Coronary artery (tissue), 2 donors: ENCODE data around the gene JMJD4.

ENCODE experiments used
- DNase-seq: peaks from one replicate; pipeline ENCODE4 v3.0.0-alpha.2; 2017; ENCODE audit warnings: low spot score
- H3K27ac ChIP-seq, 2 donors: fragments of 200-600 bp; sonication (generic); one replicate each; pipeline ENCODE4 v1.5.1; 2016 to 2019
- H3K4me3 ChIP-seq: fragments of 200-600 bp; sonication (generic); 2 replicates; pipeline ENCODE4 v1.5.1; 2016; ENCODE audit warnings: mild to moderate bottlenecking, moderate library complexity
- TF ChIP-seq, protein P1 (sequence below): fragments of 200-600 bp; sonication (generic); IDR thresholded peaks from one replicate; pipeline ENCODE4 v1.5.1; 2019; ENCODE audit warnings: antibody characterized with exemption

Gene JMJD4

DNA sequence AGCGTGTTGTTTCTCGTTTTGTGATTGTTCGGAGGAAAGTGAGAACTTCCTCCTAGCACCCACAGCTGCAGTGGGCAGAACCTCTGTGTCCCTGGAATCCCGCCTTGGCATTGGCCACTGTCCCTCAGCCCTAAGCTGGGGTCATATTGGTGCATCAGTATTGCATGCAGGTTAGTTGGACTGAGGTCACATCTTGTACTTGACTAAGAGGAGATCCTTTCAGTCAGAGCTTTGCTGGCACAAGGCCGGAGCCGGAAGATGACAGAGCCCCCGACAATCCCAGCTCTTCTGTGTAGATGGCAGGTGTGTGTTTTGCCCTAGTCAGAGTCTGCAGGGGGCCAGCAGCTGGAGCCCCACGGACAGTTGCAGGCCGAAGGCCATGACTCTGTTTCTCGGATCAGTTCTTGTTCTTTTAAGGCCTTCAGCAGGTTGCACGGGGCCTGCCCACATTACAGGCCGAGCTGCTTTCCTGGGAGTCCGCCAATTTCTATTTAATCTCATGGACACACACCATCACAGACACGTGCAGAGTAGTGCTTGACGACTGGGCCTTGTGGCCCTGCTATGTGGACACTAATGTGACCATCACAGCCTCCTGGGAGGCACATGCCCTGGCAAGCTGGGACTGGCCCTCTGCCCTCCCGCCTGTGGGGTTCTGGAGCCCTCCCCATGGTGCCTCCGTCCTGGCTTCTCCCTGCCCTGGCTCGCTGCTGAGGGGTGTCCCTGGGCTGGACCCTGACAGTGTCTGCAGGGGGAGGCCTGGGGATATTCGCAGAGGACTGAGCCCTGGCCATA lies 15.0 kb upstream of the JMJD4 start:
- no peak for DNase-seq
- no peak overlapping the region for H3K27ac ChIP-seq
- TF ChIP-seq, protein P1, sequence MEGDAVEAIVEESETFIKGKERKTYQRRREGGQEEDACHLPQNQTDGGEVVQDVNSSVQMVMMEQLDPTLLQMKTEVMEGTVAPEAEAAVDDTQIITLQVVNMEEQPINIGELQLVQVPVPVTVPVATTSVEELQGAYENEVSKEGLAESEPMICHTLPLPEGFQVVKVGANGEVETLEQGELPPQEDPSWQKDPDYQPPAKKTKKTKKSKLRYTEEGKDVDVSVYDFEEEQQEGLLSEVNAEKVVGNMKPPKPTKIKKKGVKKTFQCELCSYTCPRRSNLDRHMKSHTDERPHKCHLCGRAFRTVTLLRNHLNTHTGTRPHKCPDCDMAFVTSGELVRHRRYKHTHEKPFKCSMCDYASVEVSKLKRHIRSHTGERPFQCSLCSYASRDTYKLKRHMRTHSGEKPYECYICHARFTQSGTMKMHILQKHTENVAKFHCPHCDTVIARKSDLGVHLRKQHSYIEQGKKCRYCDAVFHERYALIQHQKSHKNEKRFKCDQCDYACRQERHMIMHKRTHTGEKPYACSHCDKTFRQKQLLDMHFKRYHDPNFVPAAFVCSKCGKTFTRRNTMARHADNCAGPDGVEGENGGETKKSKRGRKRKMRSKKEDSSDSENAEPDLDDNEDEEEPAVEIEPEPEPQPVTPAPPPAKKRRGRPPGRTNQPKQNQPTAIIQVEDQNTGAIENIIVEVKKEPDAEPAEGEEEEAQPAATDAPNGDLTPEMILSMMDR = no peak
- no peak overlapping the region for H3K4me3 ChIP-seq

- Histone ChIP-seq H3K4me3 (no peak overlapping the region), H3K27ac (no peak overlapping the region)
- no peak for DNase-seq
- TF ChIP-seq, protein P1 = no peak
Measured at GRCh38 chr1:227749225-227749624, 14.1 kb upstream of the JMJD4 start.

GRCh38 chr1:227748496-227749182 lies 13.5 kb upstream of the JMJD4 start:
- Histone ChIP-seq H3K4me3 (no peak overlapping the region), H3K27ac (peak overlapping the region in 1 of 2 donors; percentile 15)
- TF ChIP-seq, protein P1 = no peak
- DNase-seq = no peak

DNA sequence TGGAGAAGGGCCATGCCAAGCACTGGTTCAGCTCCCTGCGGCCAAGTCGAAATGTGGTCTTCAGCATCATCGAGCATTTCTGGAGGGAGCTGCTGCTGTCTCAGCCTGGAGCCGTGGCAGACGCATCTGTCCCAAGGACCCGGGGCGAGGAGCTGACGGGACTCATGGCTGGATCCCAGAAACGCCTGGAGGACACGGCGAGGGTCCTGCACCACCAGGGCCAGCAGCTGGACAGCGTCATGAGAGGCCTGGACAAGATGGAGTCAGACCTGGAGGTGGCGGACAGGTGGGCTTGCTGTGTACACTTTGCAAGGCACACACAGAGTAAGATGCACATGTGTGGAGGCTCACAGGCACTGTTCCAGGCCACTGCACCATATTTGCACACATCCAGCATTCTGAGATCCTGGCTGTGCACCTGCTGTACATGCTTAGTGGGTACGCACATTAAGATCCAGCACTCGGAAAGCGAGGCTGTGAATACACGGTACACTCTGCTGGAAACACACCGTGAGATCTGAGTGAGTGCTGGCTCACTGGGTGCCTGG lies 12.9 kb upstream of the JMJD4 start:
- TF ChIP-seq, protein P1 = no peak
- Histone ChIP-seq H3K27ac (peak overlapping the region in 1 of 2 donors; percentile 15), H3K4me3 (no peak overlapping the region)
- no peak for DNase-seq

DNA sequence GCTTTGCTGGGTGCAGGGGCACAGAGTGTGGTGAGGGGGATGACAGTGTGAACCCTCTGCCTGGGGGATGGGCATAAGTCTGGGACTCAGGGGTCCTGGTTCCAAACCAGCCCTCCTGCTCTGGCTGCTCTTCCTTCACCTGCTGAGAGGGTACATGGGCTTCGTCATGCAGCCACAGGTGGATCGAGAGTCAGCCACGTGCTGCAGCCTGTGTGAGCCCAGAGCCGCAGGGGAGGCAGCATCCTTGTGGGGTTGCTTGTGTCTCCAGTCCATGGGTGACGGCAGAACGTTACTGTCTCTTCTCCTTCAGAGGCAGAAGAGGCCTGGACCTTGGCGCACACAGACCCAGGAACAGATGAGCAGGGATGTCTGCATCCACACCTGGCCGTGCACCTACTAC lies 12.3 kb upstream of the JMJD4 start:
- TF ChIP-seq, protein P1 = no peak
- H3K4me3 ChIP-seq = no peak overlapping the region
- DNase-seq = no peak
- H3K27ac ChIP-seq = no peak overlapping the region

GRCh38 chr1:227746676-227747075 lies 11.6 kb upstream of the JMJD4 start:
- TF ChIP-seq, protein P1 = no peak
- DNase-seq = no peak
- Histone ChIP-seq H3K4me3 (no peak overlapping the region), H3K27ac (no peak overlapping the region)
